Astrocyte of the cerebellum (primary cell): ENCODE data around the gene LOXL3.

Experiments
- DNase-seq: peaks from one replicate; pipeline ENCODE4 v3.0.0-alpha.2; 2011; ENCODE audit warnings: low read depth
- H3K4me3 ChIP-seq: 2 replicates; pipeline ENCODE4 v1.5.1; 2011; ENCODE audit warnings: mild to moderate bottlenecking, low read depth, low read length, moderate library complexity
- in situ Hi-C: cut with HindIII; loops from 2 replicates; pipeline ENCODE4 v1.10.0; 2017; ENCODE audit warnings: low sequenced_read_pairs
- TF ChIP-seq, protein P1 (sequence below): IDR thresholded peaks from 2 replicates; pipeline ENCODE4 v1.5.1; 2012; ENCODE audit warnings: low read length, low read depth, moderate library complexity, mild to moderate bottlenecking; ENCODE audit errors: missing control alignments

LOXL3 gene, protein sequence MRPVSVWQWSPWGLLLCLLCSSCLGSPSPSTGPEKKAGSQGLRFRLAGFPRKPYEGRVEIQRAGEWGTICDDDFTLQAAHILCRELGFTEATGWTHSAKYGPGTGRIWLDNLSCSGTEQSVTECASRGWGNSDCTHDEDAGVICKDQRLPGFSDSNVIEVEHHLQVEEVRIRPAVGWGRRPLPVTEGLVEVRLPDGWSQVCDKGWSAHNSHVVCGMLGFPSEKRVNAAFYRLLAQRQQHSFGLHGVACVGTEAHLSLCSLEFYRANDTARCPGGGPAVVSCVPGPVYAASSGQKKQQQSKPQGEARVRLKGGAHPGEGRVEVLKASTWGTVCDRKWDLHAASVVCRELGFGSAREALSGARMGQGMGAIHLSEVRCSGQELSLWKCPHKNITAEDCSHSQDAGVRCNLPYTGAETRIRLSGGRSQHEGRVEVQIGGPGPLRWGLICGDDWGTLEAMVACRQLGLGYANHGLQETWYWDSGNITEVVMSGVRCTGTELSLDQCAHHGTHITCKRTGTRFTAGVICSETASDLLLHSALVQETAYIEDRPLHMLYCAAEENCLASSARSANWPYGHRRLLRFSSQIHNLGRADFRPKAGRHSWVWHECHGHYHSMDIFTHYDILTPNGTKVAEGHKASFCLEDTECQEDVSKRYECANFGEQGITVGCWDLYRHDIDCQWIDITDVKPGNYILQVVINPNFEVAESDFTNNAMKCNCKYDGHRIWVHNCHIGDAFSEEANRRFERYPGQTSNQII

DNA sequence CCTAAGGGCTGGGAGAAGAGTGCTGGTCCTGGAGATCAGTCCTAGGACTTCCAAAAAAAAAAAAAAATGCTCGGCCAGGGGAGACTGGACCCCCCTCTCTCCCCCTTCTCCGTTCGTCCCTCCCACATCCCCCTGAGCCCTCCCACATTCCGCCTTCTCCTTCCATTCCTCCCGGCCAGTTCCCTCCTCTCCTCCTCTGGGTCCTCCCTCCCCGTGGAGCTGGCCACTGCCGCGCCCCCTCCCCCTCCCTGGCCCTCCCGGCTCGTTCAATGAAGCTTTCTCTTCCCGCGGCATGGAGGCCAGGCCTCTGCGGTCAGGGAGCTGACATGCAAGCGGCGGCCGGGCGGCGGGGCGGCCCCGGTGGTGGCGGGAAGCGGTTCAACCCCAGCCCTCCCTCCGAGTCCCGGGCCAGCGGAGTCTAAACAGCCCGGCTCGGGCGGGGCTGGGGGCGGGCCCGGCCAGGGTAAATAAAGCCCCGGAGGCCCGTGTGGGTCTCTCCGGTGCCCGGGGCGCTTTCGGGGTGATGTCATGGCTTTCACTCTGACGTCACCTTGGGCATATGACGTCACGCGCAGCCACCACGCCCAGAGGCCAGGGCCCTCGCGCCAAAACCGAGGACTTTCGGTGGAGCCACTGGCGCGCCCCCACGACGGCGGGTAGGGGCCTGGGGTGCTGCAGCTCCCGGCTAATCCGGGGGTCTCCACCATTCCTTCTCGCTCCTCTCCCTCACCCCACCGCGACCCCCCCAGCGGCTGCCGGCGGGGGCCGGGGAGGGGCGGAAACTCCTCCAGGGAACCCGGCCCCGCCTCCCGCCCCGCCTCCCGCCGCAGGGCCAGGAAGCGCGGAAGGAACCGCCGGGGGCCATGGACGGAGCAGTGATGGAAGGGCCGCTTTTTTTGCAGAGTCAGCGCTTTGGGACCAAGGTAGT is at the start of gene LOXL3, which contains the start of gene DOK1:
TSS of gene LOXL3 (minus strand) at position 51 of the 928 bp plus-strand sequence. CDS start 1,308 bp downstream, outside the sequence.
TSS of gene DOK1 (plus strand) at position 829 of the 928 bp plus-strand sequence. CDS start at position 864, 35 bp downstream.
- H3K4me3 ChIP-seq: peak within 1 kb of the TSS; percentile 92
- DNase-seq: peak; percentile 89
- in situ Hi-C loops: no loop called here
- TF ChIP-seq, protein P1, sequence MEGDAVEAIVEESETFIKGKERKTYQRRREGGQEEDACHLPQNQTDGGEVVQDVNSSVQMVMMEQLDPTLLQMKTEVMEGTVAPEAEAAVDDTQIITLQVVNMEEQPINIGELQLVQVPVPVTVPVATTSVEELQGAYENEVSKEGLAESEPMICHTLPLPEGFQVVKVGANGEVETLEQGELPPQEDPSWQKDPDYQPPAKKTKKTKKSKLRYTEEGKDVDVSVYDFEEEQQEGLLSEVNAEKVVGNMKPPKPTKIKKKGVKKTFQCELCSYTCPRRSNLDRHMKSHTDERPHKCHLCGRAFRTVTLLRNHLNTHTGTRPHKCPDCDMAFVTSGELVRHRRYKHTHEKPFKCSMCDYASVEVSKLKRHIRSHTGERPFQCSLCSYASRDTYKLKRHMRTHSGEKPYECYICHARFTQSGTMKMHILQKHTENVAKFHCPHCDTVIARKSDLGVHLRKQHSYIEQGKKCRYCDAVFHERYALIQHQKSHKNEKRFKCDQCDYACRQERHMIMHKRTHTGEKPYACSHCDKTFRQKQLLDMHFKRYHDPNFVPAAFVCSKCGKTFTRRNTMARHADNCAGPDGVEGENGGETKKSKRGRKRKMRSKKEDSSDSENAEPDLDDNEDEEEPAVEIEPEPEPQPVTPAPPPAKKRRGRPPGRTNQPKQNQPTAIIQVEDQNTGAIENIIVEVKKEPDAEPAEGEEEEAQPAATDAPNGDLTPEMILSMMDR: no peak

DNA sequence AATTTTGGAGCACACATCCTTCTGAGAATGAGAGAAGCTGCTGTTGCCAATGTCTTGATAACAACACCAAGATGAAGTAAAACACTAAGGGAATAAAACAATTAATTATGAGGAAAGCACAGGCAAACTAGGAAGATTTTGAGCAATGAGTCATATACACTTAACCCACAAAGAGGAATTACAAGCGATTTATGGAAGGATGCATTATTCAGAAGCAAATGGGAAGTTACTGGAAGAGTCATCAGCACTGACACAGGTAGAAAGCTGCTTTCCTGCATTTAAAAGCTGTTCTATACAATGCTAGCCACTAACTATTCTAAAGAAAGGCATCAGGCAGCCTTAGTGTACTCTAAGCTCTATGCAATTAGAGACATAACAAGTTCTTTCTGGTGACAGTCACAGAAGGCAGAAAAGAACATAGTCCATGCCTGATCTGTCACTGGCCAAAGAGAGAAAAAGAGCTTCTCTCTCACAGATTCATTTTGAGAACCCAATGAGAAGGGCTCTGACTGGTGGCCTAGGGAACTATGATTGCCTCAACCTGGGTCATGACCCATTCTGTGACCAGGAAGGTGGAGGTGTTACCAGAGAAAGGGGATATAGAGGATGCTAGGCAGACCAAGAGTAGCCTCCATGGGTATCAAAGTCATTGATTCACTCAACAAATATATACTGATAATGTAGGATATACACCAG is 49.0 kb upstream of the LOXL3 start:
- TF ChIP-seq, protein P1: no peak
- no peak overlapping the region for H3K4me3 ChIP-seq
- DNase-seq: peak; percentile 33
- in situ Hi-C loops: no loop called here

DNA sequence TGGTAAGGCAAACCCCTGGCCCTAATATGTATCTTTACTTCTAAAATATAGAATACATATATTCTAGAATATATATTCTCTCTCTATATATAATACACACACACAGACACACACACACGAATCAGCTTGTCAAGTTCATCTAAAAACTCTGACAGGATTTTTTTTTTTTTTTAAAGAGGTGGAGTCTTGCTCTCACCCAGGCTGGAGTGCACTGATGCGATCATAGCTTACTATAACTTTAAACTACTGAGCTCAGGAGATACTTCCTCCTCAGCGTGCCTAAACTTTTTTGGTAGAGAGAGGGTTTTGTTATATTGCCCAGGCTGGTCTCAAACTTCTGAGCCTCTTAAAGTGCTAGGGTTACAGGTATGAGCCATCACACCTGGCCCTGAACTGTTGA is 45.9 kb upstream of the LOXL3 start:
- TF ChIP-seq, protein P1: no peak
- DNase-seq: no peak
- in situ Hi-C loops: no loop called here
- no peak overlapping the region for H3K4me3 ChIP-seq

DNA sequence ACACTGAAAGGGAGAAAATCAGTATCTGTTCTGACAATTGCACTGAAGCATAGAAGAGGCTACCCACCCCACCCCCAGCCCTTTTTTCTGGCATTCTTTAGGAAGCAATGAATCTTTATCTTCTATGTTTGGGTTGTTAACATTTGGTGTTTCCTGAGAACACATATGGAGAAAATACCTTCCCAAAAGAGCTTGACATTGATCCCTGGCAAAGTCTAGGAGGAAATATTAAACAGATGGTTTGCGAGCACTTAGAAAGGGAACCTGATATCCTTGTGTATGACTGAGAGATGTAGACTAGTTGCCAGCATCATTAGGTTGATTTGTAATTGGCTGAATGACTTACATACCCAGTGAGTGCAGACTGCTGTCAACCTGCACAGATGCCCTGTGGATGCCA is 43.7 kb upstream of the LOXL3 start:
- in situ Hi-C loops: no loop called here
- TF ChIP-seq, protein P1: no peak
- no peak overlapping the region for H3K4me3 ChIP-seq
- DNase-seq: no peak

DNA sequence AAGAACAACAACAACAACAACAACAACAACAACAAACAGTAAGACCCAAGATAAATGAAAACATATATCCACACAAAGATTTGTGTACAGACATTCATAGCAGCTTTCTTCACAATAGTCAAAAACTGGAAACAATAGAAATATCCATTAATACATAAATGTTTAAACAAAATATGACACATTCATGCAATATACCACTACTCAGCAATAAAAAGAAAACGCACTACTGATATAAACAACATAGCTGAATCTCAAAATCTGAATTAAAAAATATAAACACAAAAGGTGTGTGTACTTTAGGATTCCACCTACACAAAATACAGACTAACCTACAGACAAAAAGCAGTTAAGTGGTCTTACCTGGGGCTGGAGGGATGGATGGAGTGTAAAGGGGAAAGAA is 42.8 kb upstream of the LOXL3 start:
- in situ Hi-C loops: no loop called here
- no peak for DNase-seq
- TF ChIP-seq, protein P1: no peak
- H3K4me3 ChIP-seq: no peak overlapping the region
